MM.1S (cell line): ENCODE measurements around the gene NCS1.

Experiments
- CTCF ChIP-seq: fragments of 300-600 bp; sonication (generic); IDR thresholded peaks from 2 replicates; pipeline ENCODE4 v1.5.1; 2016; ENCODE audit warnings: antibody characterized with exemption, low read length, mixed read lengths
- EZH2 ChIP-seq: fragments of 300-600 bp; sonication (generic); optimal IDR thresholded peaks from 2 replicates; pipeline ENCODE3; 2017; ENCODE audit warnings: low read depth, mild to moderate bottlenecking, antibody characterized with exemption, low read length, mixed read lengths
- EZH2phosphoT487 ChIP-seq: fragments of 300-600 bp; sonication (generic); IDR thresholded peaks from 2 replicates; pipeline ENCODE4 v1.6.1; 2018; ENCODE audit warnings: antibody characterized with exemption, low read length

DNA sequence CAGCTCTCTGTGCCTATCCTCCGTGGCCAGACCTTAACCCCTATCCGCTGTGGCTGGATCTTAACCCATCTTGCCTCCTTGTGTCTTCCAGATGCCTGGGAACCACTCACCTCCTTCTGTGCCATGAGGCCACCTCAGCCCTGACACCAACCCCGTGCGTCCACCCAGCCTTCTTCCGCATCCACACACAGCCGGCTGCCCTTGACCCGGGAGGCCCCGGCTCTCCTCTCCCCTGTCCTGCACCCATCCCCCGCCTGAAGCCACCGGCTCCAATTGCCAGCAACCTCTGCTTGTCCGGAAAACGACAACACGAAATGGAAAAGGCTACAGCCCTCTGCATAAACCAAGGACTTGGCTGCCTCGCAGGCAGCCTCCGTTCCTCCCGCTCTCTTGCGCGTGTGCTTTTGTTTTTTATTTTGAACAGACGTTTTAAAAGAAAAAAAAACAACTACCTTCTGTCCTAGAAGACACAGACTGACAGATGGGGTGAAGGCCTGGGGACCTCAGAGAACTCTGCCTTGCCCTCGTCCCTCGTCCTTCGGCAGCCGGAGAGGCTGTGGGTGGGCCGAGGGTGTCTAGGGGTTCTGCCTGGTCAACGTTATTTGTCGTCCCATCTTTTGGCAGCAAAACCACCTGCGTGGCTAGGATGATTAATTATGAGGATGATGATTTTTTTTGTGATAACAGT is 60.8 kb downstream of the NCS1 start:
- TF ChIP-seq CTCF = no peak
- no peak for TF ChIP-seq EZH2
- no peak for TF ChIP-seq EZH2phosphoT487
